Measurements from ENCODE around the gene DZIP1. TPM values are rescaled to one million over a fixed set of nuclear protein-coding genes. Genes with fewer than 3 reads are reported as not detected.

DZIP1 gene
- total and polyA plus RNA-seq, 2 of the 8 experiments (the other 6 are each of a cell fraction or from before 2014, with no cell fraction given), result 7.6 to 24.6 TPM

- Histone ChIP-seq H3K4me1 (replicated peaks in 1 of 4; ENCODE audit: control insufficient read depth in 3 of 4, insufficient read depth in 4 of 4, low read length in 3 of 4) (no peaks in the 10 kb centered on the region), H2BK5ac (ENCODE audit: low read depth, low read length) (no peak overlapping the region), H3K14ac (ENCODE audit: insufficient read length) (no peak overlapping the region), H3K56ac (replicated peaks; ENCODE audit: insufficient read length, low read depth, low read length) (no peak overlapping the region), H4K20me1 (replicated peaks in 1 of 2; ENCODE audit: control insufficient read depth in 1 of 2, insufficient read depth in 2 of 2, low read length in 2 of 2) (no peaks in the 10 kb centered on the region), H3K23ac (ENCODE audit: insufficient read length) (no peak overlapping the region), H3K9me3 (ENCODE audit: insufficient read depth in 2 of 2, low read depth in 1 of 2, low read length in 1 of 2) (no peaks in the 10 kb centered on the region), H4K5ac (ENCODE audit: insufficient read length, low read depth, low read length) (no peak overlapping the region), H3K4me2 (ENCODE audit: insufficient read depth in 1 of 2, low read depth in 2 of 2, low read length in 2 of 2) (no peak overlapping the region), H3K79me2 (ENCODE audit: control insufficient read depth in 1 of 2, insufficient read depth in 2 of 2, low read length in 2 of 2) (no peaks in the 10 kb centered on the region), H3K27me3 (replicated peaks in 1 of 4; ENCODE audit: control insufficient read depth in 3 of 4, extremely low read depth in 1 of 4, insufficient read depth in 3 of 4, low read length in 3 of 4) (no peaks in the 10 kb centered on the region), H3K18ac (ENCODE audit: extremely low read depth, low read length) (no peak overlapping the region), H4K91ac (replicated peaks; ENCODE audit: insufficient read length, low read length) (no peak overlapping the region), H4K8ac (ENCODE audit: extremely low read depth, insufficient read depth, low read length) (no peak overlapping the region), H3K4ac (replicated peaks; ENCODE audit: insufficient read length, low read depth, low read length) (no peak overlapping the region), H3K9ac (replicated peaks in 1 of 4; ENCODE audit: extremely low read depth in 1 of 4, low read depth in 3 of 4, low read length in 3 of 4) (no peak overlapping the region), H2BK12ac (ENCODE audit: low read depth, low read length) (no peak overlapping the region), H3K79me1 (ENCODE audit: low read depth, low read length) (no peaks in the 10 kb centered on the region; the same call in 1 of the 2 replicates), H2AFZ (ENCODE audit: low read length) (no peak overlapping the region), H2AK5ac (ENCODE audit: low read depth, low read length) (no peak overlapping the region), H2BK120ac (replicated peaks; ENCODE audit: low read depth, low read length) (no peak overlapping the region), H3K27ac (ENCODE audit: low read depth, low read length) (no peak overlapping the region), H3K23me2 (ENCODE audit: low read depth, low read length) (no peaks in the 10 kb centered on the region), H3K4me3 (ENCODE audit: extremely low read depth in 1 of 4, insufficient read depth in 2 of 4, low read depth in 3 of 4, low read length in 4 of 4) (no peak overlapping the region), H3K36me3 (ENCODE audit: control insufficient read depth in 2 of 4, insufficient read depth in 4 of 4, low read length in 3 of 4) (peaks cover 0 to 52% (median 22%) of the 10 kb centered on the region in 4 experiments; a peak in 6 of 8 replicates), H2BK20ac (ENCODE audit: low read length) (no peak overlapping the region), H2BK15ac (ENCODE audit: low read length) (no peak overlapping the region)
- FAIRE-seq, result no peak
- POLR2A ChIA-PET (ENCODE audit: partially characterized antibody), result no interaction called here
- DNase-seq (ENCODE audit: low read depth in 1 of 2, low spot score in 2 of 2), result no peak
- CTCF ChIA-PET (ENCODE audit: partially characterized antibody), result no interaction called here
- TF ChIP-seq EGR1 (IDR thresholded peaks at IDR 0.05; ENCODE audit: borderline replicate concordance, low read depth, low read length) (no peak), POLR2AphosphoS5 (IDR thresholded peaks at IDR 0.05; ENCODE audit: low read depth, low read length) (no peak), FOSL1 (IDR thresholded peaks at IDR 0.05; ENCODE audit: insufficient read depth, low read depth, low read length) (no peak), NRF1 (IDR thresholded peaks at IDR 0.05; ENCODE audit: low read depth, low read length) (no peak), CBX5 (IDR thresholded peaks at IDR 0.05; ENCODE audit: low read depth, low read length) (no peak), BRCA1 (IDR thresholded peaks at IDR 0.05; ENCODE audit: low read depth, low read length) (no peak), JUND (IDR thresholded peaks at IDR 0.05; ENCODE audit: low read length) (no peak), KDM1A (IDR thresholded peaks at IDR 0.05; ENCODE audit: borderline replicate concordance, low read length) (no peak), EP300 (IDR thresholded peaks at IDR 0.05; ENCODE audit: borderline replicate concordance in 1 of 2, low read depth in 2 of 2, low read length in 2 of 2) (no peak), TAF1 (IDR thresholded peaks at IDR 0.05; ENCODE audit: low read depth, low read length) (no peak), KDM4A (IDR thresholded peaks at IDR 0.05; ENCODE audit: low read depth, low read length, severe bottlenecking) (no peak), TAF7 (optimal IDR thresholded peaks at IDR 0.05; ENCODE audit: borderline replicate concordance, low read depth, low read length) (no peak), CREB1 (IDR thresholded peaks at IDR 0.05) (no peak), MAX (IDR thresholded peaks at IDR 0.05) (no peak), SIRT6 (IDR thresholded peaks at IDR 0.05; ENCODE audit: low read length) (no peak)
- WGBS, 2 experiments (ENCODE audit: extremely low coverage in 1 of 2, insufficient coverage in 1 of 2, insufficient read length in 1 of 2, insufficient replicate concordance in 2 of 2, low coverage in 1 of 2, low lambda C conversion rate in 2 of 2, missing lambda C conversion rate in 1 of 2), result 96% methylated on average over 3 of the region's 3 CpGs; no CpG with 5 or more reads in 1 of the 2 experiments
Measured at GRCh38 chr13:95579303-95579702, 65.2 kb downstream of the DZIP1 start.

All from H1 (cell line).